GM23338 (cell line): ENCODE measurements around the gene CORO1C.

Experiments used
- CREB1 ChIP-seq: fragments of 250-450 bp; sonication (Bioruptor Pico); IDR thresholded peaks from 2 replicates; pipeline ENCODE4 v1.5.0; 2020; ENCODE audit warnings: low read depth, mild to moderate bottlenecking, moderate library complexity
- EZH2 ChIP-seq: fragments of 200-600 bp; sonication (generic); IDR thresholded peaks from one replicate; pipeline ENCODE4 v1.8.0; 2017; ENCODE audit warnings: antibody characterized with exemption, mild to moderate bottlenecking, low read depth; ENCODE audit not compliant: unreplicated experiment
- EZH2phosphoT487 ChIP-seq: fragments of 200-600 bp; sonication (generic); IDR thresholded peaks from one replicate; pipeline ENCODE4 v1.8.1; 2018; ENCODE audit warnings: antibody characterized with exemption; ENCODE audit not compliant: unreplicated experiment
- JUNB ChIP-seq: IDR thresholded peaks from one replicate; pipeline ENCODE4 v1.6.1; 2016; ENCODE audit warnings: antibody characterized with exemption; ENCODE audit not compliant: unreplicated experiment
- NANOG ChIP-seq: IDR thresholded peaks from 2 replicates; pipeline ENCODE4 v1.6.1; 2016; ENCODE audit warnings: antibody characterized with exemption, borderline replicate concordance
- POLR2AphosphoS5 ChIP-seq: IDR thresholded peaks from 2 replicates; pipeline ENCODE4 v1.6.1; 2016; ENCODE audit warnings: antibody characterized with exemption, low read depth
- STAT1 ChIP-seq: IDR thresholded peaks from one replicate; pipeline ENCODE4 v1.6.1; 2016; ENCODE audit warnings: antibody characterized with exemption; ENCODE audit not compliant: unreplicated experiment
- TF ChIP-seq, protein P1 (sequence below), 2 experiments: fragments of 200-600 bp in 1 of 2; sonication (generic) in 1 of 2; conservative IDR thresholded peaks; 2 replicates each; pipeline versions ENCODE4 v1.5.1 to v1.6.1; 2016 to 2017; ENCODE audit warnings: antibody characterized with exemption in 2 of 2, low read depth in 2 of 2, mild to moderate bottlenecking in 2 of 2, moderate library complexity in 1 of 2
- TF ChIP-seq, protein P2 (sequence below): IDR thresholded peaks from one replicate; pipeline ENCODE4 v1.6.1; 2018; ENCODE audit warnings: antibody characterized with exemption; ENCODE audit not compliant: unreplicated experiment
- TF ChIP-seq, protein P3 (sequence below): fragments of 250-450 bp; sonication (Bioruptor Pico); IDR thresholded peaks from 2 replicates; pipeline ENCODE4 v1.5.0; 2020; ENCODE audit warnings: mild to moderate bottlenecking, moderate library complexity

DNA sequence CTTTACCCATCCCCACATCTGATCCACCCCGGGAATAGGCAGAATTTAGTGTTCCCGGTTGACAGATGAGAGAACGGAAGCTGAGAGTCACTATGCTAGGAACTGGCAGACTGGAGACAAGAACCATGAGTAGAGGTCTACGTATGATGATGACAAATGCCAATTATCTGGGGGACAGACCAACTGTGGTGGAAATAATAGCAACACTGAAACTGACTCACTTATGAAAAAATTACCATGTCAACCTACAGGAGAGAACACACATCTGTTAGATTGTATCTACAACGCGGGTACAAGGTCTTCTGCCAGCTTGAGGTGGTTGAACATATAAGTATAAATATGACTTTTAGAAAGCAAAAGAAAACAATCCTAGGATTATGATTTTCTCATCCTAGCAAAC is 82.2 kb downstream of the CORO1C start:
- TF ChIP-seq, protein P1, sequence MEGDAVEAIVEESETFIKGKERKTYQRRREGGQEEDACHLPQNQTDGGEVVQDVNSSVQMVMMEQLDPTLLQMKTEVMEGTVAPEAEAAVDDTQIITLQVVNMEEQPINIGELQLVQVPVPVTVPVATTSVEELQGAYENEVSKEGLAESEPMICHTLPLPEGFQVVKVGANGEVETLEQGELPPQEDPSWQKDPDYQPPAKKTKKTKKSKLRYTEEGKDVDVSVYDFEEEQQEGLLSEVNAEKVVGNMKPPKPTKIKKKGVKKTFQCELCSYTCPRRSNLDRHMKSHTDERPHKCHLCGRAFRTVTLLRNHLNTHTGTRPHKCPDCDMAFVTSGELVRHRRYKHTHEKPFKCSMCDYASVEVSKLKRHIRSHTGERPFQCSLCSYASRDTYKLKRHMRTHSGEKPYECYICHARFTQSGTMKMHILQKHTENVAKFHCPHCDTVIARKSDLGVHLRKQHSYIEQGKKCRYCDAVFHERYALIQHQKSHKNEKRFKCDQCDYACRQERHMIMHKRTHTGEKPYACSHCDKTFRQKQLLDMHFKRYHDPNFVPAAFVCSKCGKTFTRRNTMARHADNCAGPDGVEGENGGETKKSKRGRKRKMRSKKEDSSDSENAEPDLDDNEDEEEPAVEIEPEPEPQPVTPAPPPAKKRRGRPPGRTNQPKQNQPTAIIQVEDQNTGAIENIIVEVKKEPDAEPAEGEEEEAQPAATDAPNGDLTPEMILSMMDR (conservative IDR thresholded peaks at IDR 0.05; ENCODE audit: low read depth in 2 of 2): no peak
- no peak for TF ChIP-seq POLR2AphosphoS5
- TF ChIP-seq EZH2: no peak
- TF ChIP-seq, protein P2, sequence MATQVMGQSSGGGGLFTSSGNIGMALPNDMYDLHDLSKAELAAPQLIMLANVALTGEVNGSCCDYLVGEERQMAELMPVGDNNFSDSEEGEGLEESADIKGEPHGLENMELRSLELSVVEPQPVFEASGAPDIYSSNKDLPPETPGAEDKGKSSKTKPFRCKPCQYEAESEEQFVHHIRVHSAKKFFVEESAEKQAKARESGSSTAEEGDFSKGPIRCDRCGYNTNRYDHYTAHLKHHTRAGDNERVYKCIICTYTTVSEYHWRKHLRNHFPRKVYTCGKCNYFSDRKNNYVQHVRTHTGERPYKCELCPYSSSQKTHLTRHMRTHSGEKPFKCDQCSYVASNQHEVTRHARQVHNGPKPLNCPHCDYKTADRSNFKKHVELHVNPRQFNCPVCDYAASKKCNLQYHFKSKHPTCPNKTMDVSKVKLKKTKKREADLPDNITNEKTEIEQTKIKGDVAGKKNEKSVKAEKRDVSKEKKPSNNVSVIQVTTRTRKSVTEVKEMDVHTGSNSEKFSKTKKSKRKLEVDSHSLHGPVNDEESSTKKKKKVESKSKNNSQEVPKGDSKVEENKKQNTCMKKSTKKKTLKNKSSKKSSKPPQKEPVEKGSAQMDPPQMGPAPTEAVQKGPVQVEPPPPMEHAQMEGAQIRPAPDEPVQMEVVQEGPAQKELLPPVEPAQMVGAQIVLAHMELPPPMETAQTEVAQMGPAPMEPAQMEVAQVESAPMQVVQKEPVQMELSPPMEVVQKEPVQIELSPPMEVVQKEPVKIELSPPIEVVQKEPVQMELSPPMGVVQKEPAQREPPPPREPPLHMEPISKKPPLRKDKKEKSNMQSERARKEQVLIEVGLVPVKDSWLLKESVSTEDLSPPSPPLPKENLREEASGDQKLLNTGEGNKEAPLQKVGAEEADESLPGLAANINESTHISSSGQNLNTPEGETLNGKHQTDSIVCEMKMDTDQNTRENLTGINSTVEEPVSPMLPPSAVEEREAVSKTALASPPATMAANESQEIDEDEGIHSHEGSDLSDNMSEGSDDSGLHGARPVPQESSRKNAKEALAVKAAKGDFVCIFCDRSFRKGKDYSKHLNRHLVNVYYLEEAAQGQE: no peak
- TF ChIP-seq STAT1: no peak
- TF ChIP-seq EZH2phosphoT487: no peak
- TF ChIP-seq, protein P3, sequence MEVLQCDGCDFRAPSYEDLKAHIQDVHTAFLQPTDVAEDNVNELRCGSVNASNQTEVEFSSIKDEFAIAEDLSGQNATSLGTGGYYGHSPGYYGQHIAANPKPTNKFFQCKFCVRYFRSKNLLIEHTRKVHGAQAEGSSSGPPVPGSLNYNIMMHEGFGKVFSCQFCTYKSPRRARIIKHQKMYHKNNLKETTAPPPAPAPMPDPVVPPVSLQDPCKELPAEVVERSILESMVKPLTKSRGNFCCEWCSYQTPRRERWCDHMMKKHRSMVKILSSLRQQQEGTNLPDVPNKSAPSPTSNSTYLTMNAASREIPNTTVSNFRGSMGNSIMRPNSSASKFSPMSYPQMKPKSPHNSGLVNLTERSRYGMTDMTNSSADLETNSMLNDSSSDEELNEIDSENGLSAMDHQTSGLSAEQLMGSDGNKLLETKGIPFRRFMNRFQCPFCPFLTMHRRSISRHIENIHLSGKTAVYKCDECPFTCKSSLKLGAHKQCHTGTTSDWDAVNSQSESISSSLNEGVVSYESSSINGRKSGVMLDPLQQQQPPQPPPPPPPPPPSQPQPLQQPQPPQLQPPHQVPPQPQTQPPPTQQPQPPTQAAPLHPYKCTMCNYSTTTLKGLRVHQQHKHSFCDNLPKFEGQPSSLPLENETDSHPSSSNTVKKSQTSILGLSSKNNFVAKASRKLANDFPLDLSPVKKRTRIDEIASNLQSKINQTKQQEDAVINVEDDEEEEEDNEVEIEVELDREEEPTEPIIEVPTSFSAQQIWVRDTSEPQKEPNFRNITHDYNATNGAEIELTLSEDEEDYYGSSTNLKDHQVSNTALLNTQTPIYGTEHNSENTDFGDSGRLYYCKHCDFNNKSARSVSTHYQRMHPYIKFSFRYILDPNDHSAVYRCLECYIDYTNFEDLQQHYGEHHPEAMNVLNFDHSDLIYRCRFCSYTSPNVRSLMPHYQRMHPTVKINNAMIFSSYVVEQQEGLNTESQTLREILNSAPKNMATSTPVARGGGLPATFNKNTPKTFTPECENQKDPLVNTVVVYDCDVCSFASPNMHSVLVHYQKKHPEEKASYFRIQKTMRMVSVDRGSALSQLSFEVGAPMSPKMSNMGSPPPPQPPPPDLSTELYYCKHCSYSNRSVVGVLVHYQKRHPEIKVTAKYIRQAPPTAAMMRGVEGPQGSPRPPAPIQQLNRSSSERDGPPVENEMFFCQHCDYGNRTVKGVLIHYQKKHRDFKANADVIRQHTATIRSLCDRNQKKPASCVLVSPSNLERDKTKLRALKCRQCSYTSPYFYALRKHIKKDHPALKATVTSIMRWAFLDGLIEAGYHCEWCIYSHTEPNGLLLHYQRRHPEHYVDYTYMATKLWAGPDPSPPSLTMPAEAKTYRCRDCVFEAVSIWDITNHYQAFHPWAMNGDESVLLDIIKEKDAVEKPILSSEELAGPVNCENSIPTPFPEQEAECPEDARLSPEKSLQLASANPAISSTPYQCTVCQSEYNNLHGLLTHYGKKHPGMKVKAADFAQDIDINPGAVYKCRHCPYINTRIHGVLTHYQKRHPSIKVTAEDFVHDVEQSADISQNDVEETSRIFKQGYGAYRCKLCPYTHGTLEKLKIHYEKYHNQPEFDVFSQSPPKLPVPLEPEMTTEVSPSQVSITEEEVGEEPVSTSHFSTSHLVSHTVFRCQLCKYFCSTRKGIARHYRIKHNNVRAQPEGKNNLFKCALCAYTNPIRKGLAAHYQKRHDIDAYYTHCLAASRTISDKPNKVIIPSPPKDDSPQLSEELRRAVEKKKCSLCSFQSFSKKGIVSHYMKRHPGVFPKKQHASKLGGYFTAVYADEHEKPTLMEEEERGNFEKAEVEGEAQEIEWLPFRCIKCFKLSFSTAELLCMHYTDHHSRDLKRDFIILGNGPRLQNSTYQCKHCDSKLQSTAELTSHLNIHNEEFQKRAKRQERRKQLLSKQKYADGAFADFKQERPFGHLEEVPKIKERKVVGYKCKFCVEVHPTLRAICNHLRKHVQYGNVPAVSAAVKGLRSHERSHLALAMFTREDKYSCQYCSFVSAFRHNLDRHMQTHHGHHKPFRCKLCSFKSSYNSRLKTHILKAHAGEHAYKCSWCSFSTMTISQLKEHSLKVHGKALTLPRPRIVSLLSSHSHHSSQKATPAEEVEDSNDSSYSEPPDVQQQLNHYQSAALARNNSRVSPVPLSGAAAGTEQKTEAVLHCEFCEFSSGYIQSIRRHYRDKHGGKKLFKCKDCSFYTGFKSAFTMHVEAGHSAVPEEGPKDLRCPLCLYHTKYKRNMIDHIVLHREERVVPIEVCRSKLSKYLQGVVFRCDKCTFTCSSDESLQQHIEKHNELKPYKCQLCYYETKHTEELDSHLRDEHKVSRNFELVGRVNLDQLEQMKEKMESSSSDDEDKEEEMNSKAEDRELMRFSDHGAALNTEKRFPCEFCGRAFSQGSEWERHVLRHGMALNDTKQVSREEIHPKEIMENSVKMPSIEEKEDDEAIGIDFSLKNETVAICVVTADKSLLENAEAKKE: no peak
- TF ChIP-seq CREB1 (CRISPR knock-in tag): no peak
- no peak for TF ChIP-seq JUNB
- TF ChIP-seq NANOG: no peak
